K562 (cell line): ENCODE results near the gene TRAPPC13. TPM values are rescaled to one million over a fixed set of nuclear protein-coding genes. Genes with fewer than 3 reads are reported as not detected.

Experiments used
- DIDO1 ChIP-seq: fragments of 450-650 bp; IDR thresholded peaks from 2 replicates; pipeline ENCODE4 v1.6.1; 2016; ENCODE audit warnings: low read depth, missing biosample characterization, missing genetic modification characterization
- EP300 ChIP-seq: IDR thresholded peaks from 2 replicates; pipeline ENCODE4 v1.6.1; 2012; ENCODE audit warnings: low read length, improper control_type of control experiment
- ETV1 ChIP-seq: fragments of 450-650 bp; conservative IDR thresholded peaks from 2 replicates; pipeline ENCODE4 v1.6.1; 2016; ENCODE audit warnings: missing genetic modification characterization, control low read depth, low read depth, missing compliant biosample characterization
- FOXK2 ChIP-seq, 2 experiments: fragments of 450-650 bp; IDR thresholded peaks in 1 of 2; conservative IDR thresholded peaks in 1 of 2; 2 replicates each; pipeline ENCODE4 v1.6.1; 2016; ENCODE audit warnings: low read depth in 2 of 2, mild to moderate bottlenecking in 1 of 2
- HDAC1 ChIP-seq, 2 experiments: fragments of 450-650 bp; IDR thresholded peaks; 2 replicates each; pipeline ENCODE4 v1.6.1; 2016 to 2017; ENCODE audit warnings: inconsistent platforms in 1 of 2, mild to moderate bottlenecking in 1 of 2, moderate library complexity in 1 of 2
- MAZ ChIP-seq, 2 experiments: fragments of 450-650 bp in 1 of 2; sonication (generic) in 1 of 2; formaldehyde crosslinking; IDR thresholded peaks in 1 of 2; conservative IDR thresholded peaks in 1 of 2; 2 replicates each; pipeline versions ENCODE4 v1.4.0 to v1.5.0; 2020; ENCODE audit warnings: mild to moderate bottlenecking in 1 of 2, missing genetic modification reagents in 1 of 2
- NCOA1 ChIP-seq: fragments of 450-650 bp; IDR thresholded peaks from 2 replicates; pipeline ENCODE4 v1.6.1; 2016; ENCODE audit warnings: low read depth
- NFATC3 ChIP-seq: fragments of 450-650 bp; IDR thresholded peaks from 2 replicates; pipeline ENCODE4 v1.6.1; 2017; ENCODE audit warnings: mild to moderate bottlenecking
- RBFOX2 ChIP-seq: fragments of 200-400 bp; formaldehyde crosslinking; IDR thresholded peaks from 2 replicates; pipeline ENCODE4 v1.6.1; 2017; ENCODE audit warnings: low read depth, mild to moderate bottlenecking, low read length, moderate library complexity
- SRF ChIP-seq, 2 experiments: fragments of 250-450, 450-650 bp in 1 of 2; sonication (Bioruptor Pico) in 1 of 2; sonication (generic) in 1 of 2; formaldehyde crosslinking; IDR thresholded peaks; 2 replicates each; pipeline versions ENCODE4 v1.5.0 to v1.5.1; 2020 to 2022; ENCODE audit warnings: mild to moderate bottlenecking in 1 of 2, missing genetic modification reagents in 1 of 2
- TFAP4 ChIP-seq: sonication (generic); formaldehyde crosslinking; IDR thresholded peaks from 2 replicates; pipeline ENCODE4 v1.8.0; 2022; ENCODE audit warnings: missing genetic modification reagents, mild to moderate bottlenecking, moderate library complexity, borderline replicate concordance
- polyA plus RNA-seq, 8 experiments: library from polyadenylated mRNA; depleted of rRNA in 4 of 8; stranded (reverse) in 5 of 8; unstranded in 3 of 8; fragments of >200 nt; fragmentation: Nextera tagmentation in 2 of 8; fragmentation: Illumina TruSeq in 1 of 8; extraction: Ambion mirVana in 2 of 8; extraction: Trizol in 1 of 8; gene quantifications; 2 replicates each; pipeline versions ENCODE4 v1.2.1 to v1.2.3, GENCODE V29; 2011 to 2014; ENCODE audit warnings: inconsistent platforms in 1 of 8, missing spikeins in 1 of 8
- total RNA-seq, 7 experiments: library from RNA; depleted of rRNA in 6 of 7; stranded (reverse); fragments of >200 nt in 6 of 7; fragmentation: Illumina TruSeq in 2 of 7; extraction: Trizol in 2 of 7; gene quantifications; 2 replicates each; pipeline versions ENCODE4 v1.2.1 to v1.2.3, GENCODE V29; 2011 to 2021; ENCODE audit warnings: low replicate concordance in 1 of 7
- TF ChIP-seq, protein P1 (sequence below), 2 experiments: fragments of 450-650 bp in 1 of 2; sonication (generic) in 1 of 2; formaldehyde crosslinking in 1 of 2; IDR thresholded peaks; 2 replicates each; pipeline versions ENCODE4 v1.7.1 to v1.9.0; 2016 to 2022; ENCODE audit warnings: inconsistent platforms in 1 of 2, mild to moderate bottlenecking in 1 of 2, missing genetic modification reagents in 1 of 2
- TF ChIP-seq, protein P2 (sequence below): fragments of 450-650 bp; IDR thresholded peaks from 2 replicates; pipeline ENCODE4 v1.6.1; 2014; ENCODE audit warnings: low read depth, mild to moderate bottlenecking, moderate library complexity, borderline replicate concordance

TRAPPC13 gene
- total and polyA plus RNA-seq, 9 of the 15 experiments (the other 6 are each of a cell fraction or from before 2014, with no cell fraction given): 16.2 to 43.8 (median 24.0) TPM

- TF ChIP-seq, protein P1, sequence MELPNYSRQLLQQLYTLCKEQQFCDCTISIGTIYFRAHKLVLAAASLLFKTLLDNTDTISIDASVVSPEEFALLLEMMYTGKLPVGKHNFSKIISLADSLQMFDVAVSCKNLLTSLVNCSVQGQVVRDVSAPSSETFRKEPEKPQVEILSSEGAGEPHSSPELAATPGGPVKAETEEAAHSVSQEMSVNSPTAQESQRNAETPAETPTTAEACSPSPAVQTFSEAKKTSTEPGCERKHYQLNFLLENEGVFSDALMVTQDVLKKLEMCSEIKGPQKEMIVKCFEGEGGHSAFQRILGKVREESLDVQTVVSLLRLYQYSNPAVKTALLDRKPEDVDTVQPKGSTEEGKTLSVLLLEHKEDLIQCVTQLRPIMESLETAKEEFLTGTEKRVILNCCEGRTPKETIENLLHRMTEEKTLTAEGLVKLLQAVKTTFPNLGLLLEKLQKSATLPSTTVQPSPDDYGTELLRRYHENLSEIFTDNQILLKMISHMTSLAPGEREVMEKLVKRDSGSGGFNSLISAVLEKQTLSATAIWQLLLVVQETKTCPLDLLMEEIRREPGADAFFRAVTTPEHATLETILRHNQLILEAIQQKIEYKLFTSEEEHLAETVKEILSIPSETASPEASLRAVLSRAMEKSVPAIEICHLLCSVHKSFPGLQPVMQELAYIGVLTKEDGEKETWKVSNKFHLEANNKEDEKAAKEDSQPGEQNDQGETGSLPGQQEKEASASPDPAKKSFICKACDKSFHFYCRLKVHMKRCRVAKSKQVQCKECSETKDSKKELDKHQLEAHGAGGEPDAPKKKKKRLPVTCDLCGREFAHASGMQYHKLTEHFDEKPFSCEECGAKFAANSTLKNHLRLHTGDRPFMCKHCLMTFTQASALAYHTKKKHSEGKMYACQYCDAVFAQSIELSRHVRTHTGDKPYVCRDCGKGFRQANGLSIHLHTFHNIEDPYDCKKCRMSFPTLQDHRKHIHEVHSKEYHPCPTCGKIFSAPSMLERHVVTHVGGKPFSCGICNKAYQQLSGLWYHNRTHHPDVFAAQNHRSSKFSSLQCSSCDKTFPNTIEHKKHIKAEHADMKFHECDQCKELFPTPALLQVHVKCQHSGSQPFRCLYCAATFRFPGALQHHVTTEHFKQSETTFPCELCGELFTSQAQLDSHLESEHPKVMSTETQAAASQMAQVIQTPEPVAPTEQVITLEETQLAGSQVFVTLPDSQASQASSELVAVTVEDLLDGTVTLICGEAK (IDR thresholded peaks at IDR 0.05): peak; percentile 91
- TF ChIP-seq, protein P1 (CRISPR knock-in tag; IDR thresholded peaks at IDR 0.05): no peak
- TF ChIP-seq EP300 (no peak; the same call in 1 of the 2 replicates), NCOA1 (no peak), DIDO1 (peak; percentile 84), RBFOX2 (peak; percentile 72), ETV1 (tag) (peak; percentile 63), MAZ (CRISPR knock-in tag; conservative IDR thresholded peaks at IDR 0.05 in 1 of 2, IDR thresholded peaks at IDR 0.05 in 1 of 2) (peak; percentile 24 to 48; a peak in 3 of 4 replicates), TFAP4 (peak; percentile 1; the same call in 1 of the 2 replicates), HDAC1 (IDR thresholded peaks at IDR 0.05) (peak in 1 of 2 experiments; percentile 85; a peak in 2 of 4 replicates), SRF (CRISPR knock-in tag; IDR thresholded peaks at IDR 0.05) (no peak; a peak in 1 of 4 replicates), FOXK2 (conservative IDR thresholded peaks at IDR 0.05 in 1 of 2, IDR thresholded peaks at IDR 0.05 in 1 of 2; ENCODE audit: low read depth in 2 of 2) (peak; percentile 13 to 21; a peak in 2 of 4 replicates), NFATC3 (no peak)
- TF ChIP-seq, protein P2, sequence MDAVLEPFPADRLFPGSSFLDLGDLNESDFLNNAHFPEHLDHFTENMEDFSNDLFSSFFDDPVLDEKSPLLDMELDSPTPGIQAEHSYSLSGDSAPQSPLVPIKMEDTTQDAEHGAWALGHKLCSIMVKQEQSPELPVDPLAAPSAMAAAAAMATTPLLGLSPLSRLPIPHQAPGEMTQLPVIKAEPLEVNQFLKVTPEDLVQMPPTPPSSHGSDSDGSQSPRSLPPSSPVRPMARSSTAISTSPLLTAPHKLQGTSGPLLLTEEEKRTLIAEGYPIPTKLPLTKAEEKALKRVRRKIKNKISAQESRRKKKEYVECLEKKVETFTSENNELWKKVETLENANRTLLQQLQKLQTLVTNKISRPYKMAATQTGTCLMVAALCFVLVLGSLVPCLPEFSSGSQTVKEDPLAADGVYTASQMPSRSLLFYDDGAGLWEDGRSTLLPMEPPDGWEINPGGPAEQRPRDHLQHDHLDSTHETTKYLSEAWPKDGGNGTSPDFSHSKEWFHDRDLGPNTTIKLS: peak; percentile 59; the same call in 1 of the 2 replicates
These were observed at the start of gene TRAPPC13, which contains the start of gene SHLD3 (continued) for GRCh38 chr5:65624571-65625555.
